T-helper 2 cell treated with Interferon-gamma antibody and Interleukin-4, amounts not matched to agents 5 μg/mL and 100 μg/mL, for 36 hours (primary cell): Measurements from ENCODE around the gene POLR3F.
A peak's percentile ranks its signal among the peaks of the same experiment; 100 is the strongest.

Source experiments
- DNase-seq: peaks from one replicate; pipeline ENCODE4 v3.0.0; 2021; ENCODE audit warnings: low spot score
- H3K27ac Mint-ChIP-seq: one replicate; pipeline ENCODE4 v1.8.0; 2021; ENCODE audit warnings: mild to moderate bottlenecking, mixed read lengths
- H3K27me3 Mint-ChIP-seq: one replicate; pipeline ENCODE4 v1.8.0; 2021; ENCODE audit warnings: low read depth, mixed read lengths
- H3K36me3 Mint-ChIP-seq: one replicate; pipeline ENCODE4 v1.8.0; 2021; ENCODE audit warnings: low read depth, mixed read lengths
- H3K4me1 Mint-ChIP-seq: one replicate; pipeline ENCODE4 v1.8.0; 2021; ENCODE audit warnings: low read depth, mixed read lengths
- H3K4me3 Mint-ChIP-seq: one replicate; pipeline ENCODE4 v1.8.0; 2022; ENCODE audit warnings: mild to moderate bottlenecking, moderate library complexity, mixed read lengths
- H3K9me3 Mint-ChIP-seq: one replicate; pipeline ENCODE4 v1.8.0; 2021; ENCODE audit warnings: mixed read lengths

POLR3F gene

GRCh38 chr20:18466894-18467730 lies at the start of gene POLR3F, which contains the start of gene DZANK1:
Gene POLR3F (plus strand): TSS chr20:18467390. CDS start chr20:18467507, 117 bp downstream.
Gene DZANK1 (minus strand): TSS chr20:18467030. CDS start chr20:18465358, 1,672 bp downstream.
- no peaks in the 10 kb centered on the region for H3K36me3 Mint-ChIP-seq
- no peaks in the 10 kb centered on the region for H3K9me3 Mint-ChIP-seq
- peak within 1 kb of the TSS; percentile 92 for H3K27ac Mint-ChIP-seq
- peak within 1 kb of the TSS; percentile 97 for H3K4me3 Mint-ChIP-seq
- DNase-seq = peak; percentile 93
- H3K27me3 Mint-ChIP-seq = no peaks in the 10 kb centered on the region
- H3K4me1 Mint-ChIP-seq = peaks cover 18% of the 10 kb centered on the region

- H3K27ac Mint-ChIP-seq = no peak overlapping the region
- no peak overlapping the region for H3K4me3 Mint-ChIP-seq
- no peaks in the 10 kb centered on the region for H3K27me3 Mint-ChIP-seq
- H3K4me1 Mint-ChIP-seq = no peaks in the 10 kb centered on the region
- DNase-seq = no peak
- H3K36me3 Mint-ChIP-seq = no peaks in the 10 kb centered on the region
- H3K9me3 Mint-ChIP-seq = no peaks in the 10 kb centered on the region
Measured at GRCh38 chr20:18421608-18422007, 45.6 kb upstream of the POLR3F start.

- Mint-ChIP-seq H3K27ac (no peak overlapping the region), H3K9me3 (no peaks in the 10 kb centered on the region), H3K36me3 (no peaks in the 10 kb centered on the region), H3K4me1 (no peaks in the 10 kb centered on the region), H3K27me3 (no peaks in the 10 kb centered on the region), H3K4me3 (no peak overlapping the region)
- no peak for DNase-seq
Measured at GRCh38 chr20:18427214-18427613, 40.0 kb upstream of the POLR3F start.

GRCh38 chr20:18428490-18429173 lies 38.6 kb upstream of the POLR3F start:
- no peaks in the 10 kb centered on the region for H3K27me3 Mint-ChIP-seq
- DNase-seq = no peak
- H3K27ac Mint-ChIP-seq = no peak overlapping the region
- no peaks in the 10 kb centered on the region for H3K36me3 Mint-ChIP-seq
- H3K9me3 Mint-ChIP-seq = no peaks in the 10 kb centered on the region
- H3K4me1 Mint-ChIP-seq = no peaks in the 10 kb centered on the region
- no peak overlapping the region for H3K4me3 Mint-ChIP-seq

- Mint-ChIP-seq H3K27me3 (no peaks in the 10 kb centered on the region), H3K9me3 (no peaks in the 10 kb centered on the region), H3K36me3 (no peaks in the 10 kb centered on the region), H3K4me3 (no peak overlapping the region), H3K27ac (no peak overlapping the region), H3K4me1 (no peaks in the 10 kb centered on the region)
- no peak for DNase-seq
Measured at GRCh38 chr20:18430172-18430826, 36.9 kb upstream of the POLR3F start.

- H3K9me3 Mint-ChIP-seq = no peaks in the 10 kb centered on the region
- no peak for DNase-seq
- no peaks in the 10 kb centered on the region for H3K27me3 Mint-ChIP-seq
- H3K36me3 Mint-ChIP-seq = no peaks in the 10 kb centered on the region
- no peak overlapping the region for H3K4me3 Mint-ChIP-seq
- H3K27ac Mint-ChIP-seq = no peak overlapping the region
- H3K4me1 Mint-ChIP-seq = no peaks in the 10 kb centered on the region
Measured at GRCh38 chr20:18431206-18431605, 36.0 kb upstream of the POLR3F start.

GRCh38 chr20:18436847-18437246 lies 30.3 kb upstream of the POLR3F start:
- no peak for DNase-seq
- Mint-ChIP-seq H3K4me1 (peaks cover 6% of the 10 kb centered on the region), H3K36me3 (no peaks in the 10 kb centered on the region), H3K9me3 (no peaks in the 10 kb centered on the region), H3K27ac (no peak overlapping the region), H3K4me3 (no peak overlapping the region), H3K27me3 (no peaks in the 10 kb centered on the region)

- Mint-ChIP-seq H3K4me1 (peaks cover 6% of the 10 kb centered on the region), H3K9me3 (no peaks in the 10 kb centered on the region), H3K4me3 (no peak overlapping the region), H3K27ac (no peak overlapping the region), H3K36me3 (no peaks in the 10 kb centered on the region), H3K27me3 (no peaks in the 10 kb centered on the region)
- no peak for DNase-seq
Measured at GRCh38 chr20:18440403-18440802, 26.8 kb upstream of the POLR3F start.

GRCh38 chr20:18443886-18444285 lies 23.3 kb upstream of the POLR3F start:
- H3K27ac Mint-ChIP-seq = no peak overlapping the region
- H3K4me1 Mint-ChIP-seq = no peaks in the 10 kb centered on the region
- DNase-seq = no peak
- no peaks in the 10 kb centered on the region for H3K27me3 Mint-ChIP-seq
- no peak overlapping the region for H3K4me3 Mint-ChIP-seq
- no peaks in the 10 kb centered on the region for H3K9me3 Mint-ChIP-seq
- no peaks in the 10 kb centered on the region for H3K36me3 Mint-ChIP-seq

GRCh38 chr20:18456600-18456999 lies 10.6 kb upstream of the POLR3F start:
- no peaks in the 10 kb centered on the region for H3K4me1 Mint-ChIP-seq
- no peaks in the 10 kb centered on the region for H3K36me3 Mint-ChIP-seq
- no peak overlapping the region for H3K4me3 Mint-ChIP-seq
- H3K9me3 Mint-ChIP-seq = no peaks in the 10 kb centered on the region
- H3K27me3 Mint-ChIP-seq = no peaks in the 10 kb centered on the region
- DNase-seq = no peak
- H3K27ac Mint-ChIP-seq = no peak overlapping the region

GRCh38 chr20:18465536-18466200 lies 1.5 kb upstream of the POLR3F start:
- Mint-ChIP-seq H3K9me3 (no peaks in the 10 kb centered on the region), H3K4me3 (peak overlapping the region; percentile 97), H3K27ac (no peak overlapping the region), H3K27me3 (no peaks in the 10 kb centered on the region), H3K36me3 (no peaks in the 10 kb centered on the region), H3K4me1 (peaks cover 18% of the 10 kb centered on the region)
- DNase-seq = no peak

- no peaks in the 10 kb centered on the region for H3K9me3 Mint-ChIP-seq
- H3K27me3 Mint-ChIP-seq = no peaks in the 10 kb centered on the region
- peak overlapping the region; percentile 97 for H3K4me3 Mint-ChIP-seq
- DNase-seq = no peak
- peaks cover 18% of the 10 kb centered on the region for H3K4me1 Mint-ChIP-seq
- no peaks in the 10 kb centered on the region for H3K36me3 Mint-ChIP-seq
- peak overlapping the region; percentile 92 for H3K27ac Mint-ChIP-seq
Measured at GRCh38 chr20:18466574-18466893, 656 bp upstream of the POLR3F start.

GRCh38 chr20:18477218-18477617 lies 10.0 kb downstream of the POLR3F start:
- DNase-seq = no peak
- Mint-ChIP-seq H3K4me3 (no peak overlapping the region), H3K9me3 (no peaks in the 10 kb centered on the region), H3K36me3 (peaks cover 32% of the 10 kb centered on the region), H3K27me3 (no peaks in the 10 kb centered on the region), H3K4me1 (no peaks in the 10 kb centered on the region), H3K27ac (no peak overlapping the region)

- no peak overlapping the region for H3K4me3 Mint-ChIP-seq
- H3K36me3 Mint-ChIP-seq = peaks cover 35% of the 10 kb centered on the region
- H3K9me3 Mint-ChIP-seq = no peaks in the 10 kb centered on the region
- no peak for DNase-seq
- no peak overlapping the region for H3K27ac Mint-ChIP-seq
- H3K4me1 Mint-ChIP-seq = no peaks in the 10 kb centered on the region
- no peaks in the 10 kb centered on the region for H3K27me3 Mint-ChIP-seq
Measured at GRCh38 chr20:18477821-18478220, 10.6 kb downstream of the POLR3F start.
